GM12878 (cell line): ENCODE data around the gene NCOA4.

ENCODE experiments used
- CREM ChIP-seq: IDR thresholded peaks from 2 replicates; pipeline ENCODE4 v1.6.1; 2014; ENCODE audit warnings: antibody characterized with exemption, low read depth
- FOS ChIP-seq: IDR thresholded peaks from 3 replicates; pipeline ENCODE4 v1.6.1; 2011; ENCODE audit warnings: borderline replicate concordance; ENCODE audit not compliant: insufficient read length; ENCODE audit errors: extremely low read depth
- FOXK2 ChIP-seq: fragments of 450-650 bp; IDR thresholded peaks from 2 replicates; pipeline ENCODE4 v1.6.1; 2017; ENCODE audit warnings: mild to moderate bottlenecking, moderate library complexity
- POLR2A ChIP-seq: IDR thresholded peaks from 2 replicates; pipeline ENCODE4 v1.6.1; 2011; ENCODE audit warnings: low read depth, mild to moderate bottlenecking, low read length
- POLR2AphosphoS5 ChIP-seq: IDR thresholded peaks from 2 replicates; pipeline ENCODE4 v1.6.1; 2011; ENCODE audit warnings: mild to moderate bottlenecking, low read length, inconsistent platforms
- TAF1 ChIP-seq: IDR thresholded peaks from 2 replicates; pipeline ENCODE4 v1.6.1; 2011; ENCODE audit warnings: mild to moderate bottlenecking, low read depth, low read length, borderline replicate concordance
- TF ChIP-seq, protein P1 (sequence below): IDR thresholded peaks from 2 replicates; pipeline ENCODE4 v1.6.1; 2011; ENCODE audit warnings: borderline replicate concordance, low read depth, mild to moderate bottlenecking, moderate library complexity, mixed read lengths, low read length; ENCODE audit not compliant: insufficient read depth; ENCODE audit errors: extremely low read length
- TF ChIP-seq, protein P2 (sequence below), 3 experiments: IDR thresholded peaks in 2 of 3; conservative IDR thresholded peaks in 1 of 3; 2 replicates each; pipeline ENCODE4 v1.5.1; 2011; ENCODE audit warnings: low read depth in 3 of 3, low read length in 3 of 3, mild to moderate bottlenecking in 3 of 3, control low read depth in 2 of 3, moderate library complexity in 2 of 3, inconsistent platforms in 1 of 3, mixed read lengths in 1 of 3; ENCODE audit not compliant: control insufficient read depth in 2 of 3, insufficient read depth in 1 of 3; ENCODE audit errors: extremely low read depth in 1 of 3
- TF ChIP-seq, protein P3 (sequence below): IDR thresholded peaks from 2 replicates; pipeline ENCODE4 v1.6.1; 2012; ENCODE audit warnings: mild to moderate bottlenecking, low read depth, low read length

DNA sequence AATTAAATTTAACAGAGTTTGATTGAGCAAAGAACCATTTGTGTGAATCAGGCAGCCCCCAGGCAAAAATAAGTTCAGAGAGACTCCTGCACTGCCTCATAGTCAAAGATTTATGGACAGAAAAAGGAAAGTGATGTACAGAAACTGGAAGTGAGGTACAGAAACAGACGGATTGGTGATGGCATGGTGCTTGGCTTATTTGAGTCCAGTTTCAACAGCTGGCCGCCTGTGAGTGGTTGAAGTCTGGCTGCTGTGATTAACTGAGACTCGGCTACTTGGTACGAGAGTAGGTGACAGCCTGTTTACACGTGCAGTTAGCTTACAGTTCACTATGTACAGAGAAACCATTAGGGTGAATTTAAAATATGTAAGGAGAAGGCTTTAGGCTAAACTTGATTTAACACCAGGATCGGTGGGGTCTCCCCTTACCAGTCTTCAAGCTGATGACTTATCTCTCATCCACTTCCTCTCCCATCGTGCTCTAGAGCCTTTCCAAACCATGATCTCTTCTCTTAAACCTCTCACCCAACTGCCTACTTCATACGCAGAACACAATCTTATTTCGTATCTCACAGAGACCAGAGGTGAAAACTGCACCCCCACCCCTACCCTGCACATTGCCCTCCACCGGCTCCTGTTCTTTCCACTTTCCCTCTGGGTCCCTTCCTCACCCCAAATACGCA is 20.7 kb upstream of the NCOA4 start:
- TF ChIP-seq TAF1 (no peak), FOS (no peak), CREM (no peak), FOXK2 (no peak), POLR2AphosphoS5 (no peak), POLR2A (no peak)
- TF ChIP-seq, protein P1, sequence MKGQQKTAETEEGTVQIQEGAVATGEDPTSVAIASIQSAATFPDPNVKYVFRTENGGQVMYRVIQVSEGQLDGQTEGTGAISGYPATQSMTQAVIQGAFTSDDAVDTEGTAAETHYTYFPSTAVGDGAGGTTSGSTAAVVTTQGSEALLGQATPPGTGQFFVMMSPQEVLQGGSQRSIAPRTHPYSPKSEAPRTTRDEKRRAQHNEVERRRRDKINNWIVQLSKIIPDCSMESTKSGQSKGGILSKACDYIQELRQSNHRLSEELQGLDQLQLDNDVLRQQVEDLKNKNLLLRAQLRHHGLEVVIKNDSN, result no peak
- TF ChIP-seq, protein P2, sequence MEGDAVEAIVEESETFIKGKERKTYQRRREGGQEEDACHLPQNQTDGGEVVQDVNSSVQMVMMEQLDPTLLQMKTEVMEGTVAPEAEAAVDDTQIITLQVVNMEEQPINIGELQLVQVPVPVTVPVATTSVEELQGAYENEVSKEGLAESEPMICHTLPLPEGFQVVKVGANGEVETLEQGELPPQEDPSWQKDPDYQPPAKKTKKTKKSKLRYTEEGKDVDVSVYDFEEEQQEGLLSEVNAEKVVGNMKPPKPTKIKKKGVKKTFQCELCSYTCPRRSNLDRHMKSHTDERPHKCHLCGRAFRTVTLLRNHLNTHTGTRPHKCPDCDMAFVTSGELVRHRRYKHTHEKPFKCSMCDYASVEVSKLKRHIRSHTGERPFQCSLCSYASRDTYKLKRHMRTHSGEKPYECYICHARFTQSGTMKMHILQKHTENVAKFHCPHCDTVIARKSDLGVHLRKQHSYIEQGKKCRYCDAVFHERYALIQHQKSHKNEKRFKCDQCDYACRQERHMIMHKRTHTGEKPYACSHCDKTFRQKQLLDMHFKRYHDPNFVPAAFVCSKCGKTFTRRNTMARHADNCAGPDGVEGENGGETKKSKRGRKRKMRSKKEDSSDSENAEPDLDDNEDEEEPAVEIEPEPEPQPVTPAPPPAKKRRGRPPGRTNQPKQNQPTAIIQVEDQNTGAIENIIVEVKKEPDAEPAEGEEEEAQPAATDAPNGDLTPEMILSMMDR (IDR thresholded peaks at IDR 0.05 in 2 of 3, conservative IDR thresholded peaks at IDR 0.05 in 1 of 3; ENCODE audit: control insufficient read depth in 2 of 3, extremely low read depth in 1 of 3, insufficient read depth in 1 of 3, low read depth in 3 of 3, low read length in 3 of 3), result no peak
- TF ChIP-seq, protein P3, sequence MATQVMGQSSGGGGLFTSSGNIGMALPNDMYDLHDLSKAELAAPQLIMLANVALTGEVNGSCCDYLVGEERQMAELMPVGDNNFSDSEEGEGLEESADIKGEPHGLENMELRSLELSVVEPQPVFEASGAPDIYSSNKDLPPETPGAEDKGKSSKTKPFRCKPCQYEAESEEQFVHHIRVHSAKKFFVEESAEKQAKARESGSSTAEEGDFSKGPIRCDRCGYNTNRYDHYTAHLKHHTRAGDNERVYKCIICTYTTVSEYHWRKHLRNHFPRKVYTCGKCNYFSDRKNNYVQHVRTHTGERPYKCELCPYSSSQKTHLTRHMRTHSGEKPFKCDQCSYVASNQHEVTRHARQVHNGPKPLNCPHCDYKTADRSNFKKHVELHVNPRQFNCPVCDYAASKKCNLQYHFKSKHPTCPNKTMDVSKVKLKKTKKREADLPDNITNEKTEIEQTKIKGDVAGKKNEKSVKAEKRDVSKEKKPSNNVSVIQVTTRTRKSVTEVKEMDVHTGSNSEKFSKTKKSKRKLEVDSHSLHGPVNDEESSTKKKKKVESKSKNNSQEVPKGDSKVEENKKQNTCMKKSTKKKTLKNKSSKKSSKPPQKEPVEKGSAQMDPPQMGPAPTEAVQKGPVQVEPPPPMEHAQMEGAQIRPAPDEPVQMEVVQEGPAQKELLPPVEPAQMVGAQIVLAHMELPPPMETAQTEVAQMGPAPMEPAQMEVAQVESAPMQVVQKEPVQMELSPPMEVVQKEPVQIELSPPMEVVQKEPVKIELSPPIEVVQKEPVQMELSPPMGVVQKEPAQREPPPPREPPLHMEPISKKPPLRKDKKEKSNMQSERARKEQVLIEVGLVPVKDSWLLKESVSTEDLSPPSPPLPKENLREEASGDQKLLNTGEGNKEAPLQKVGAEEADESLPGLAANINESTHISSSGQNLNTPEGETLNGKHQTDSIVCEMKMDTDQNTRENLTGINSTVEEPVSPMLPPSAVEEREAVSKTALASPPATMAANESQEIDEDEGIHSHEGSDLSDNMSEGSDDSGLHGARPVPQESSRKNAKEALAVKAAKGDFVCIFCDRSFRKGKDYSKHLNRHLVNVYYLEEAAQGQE, result no peak
